GM15510 (cell line): ENCODE measurements around the gene ICAM5.

Experiments used
- POLR2A ChIP-seq: IDR thresholded peaks from 3 replicates; pipeline ENCODE4 v1.6.1; 2011; ENCODE audit warnings: borderline replicate concordance; ENCODE audit not compliant: insufficient read length; ENCODE audit errors: extremely low read depth

ICAM5 gene

DNA sequence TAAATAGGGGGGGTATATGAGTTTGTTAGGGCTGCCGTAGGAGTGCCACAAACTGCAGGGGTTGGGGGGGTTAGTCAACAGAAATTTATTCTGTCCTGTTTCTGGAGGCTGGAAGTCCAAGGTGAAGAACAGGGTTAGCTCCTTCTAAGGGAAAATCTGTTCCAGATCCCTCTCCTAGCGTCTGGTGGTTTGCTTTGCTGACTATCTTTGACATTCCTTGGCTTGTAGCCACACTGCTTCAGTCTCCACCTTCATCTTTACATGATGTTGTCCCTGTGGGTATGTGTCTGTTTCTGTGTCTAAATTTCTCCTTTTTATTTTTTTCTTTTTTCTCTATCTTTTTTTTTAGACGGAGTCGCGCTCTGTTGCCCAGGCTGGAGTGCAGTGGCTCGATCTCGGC is 27.0 kb upstream of the ICAM5 start:
- no peak for TF ChIP-seq POLR2A

DNA sequence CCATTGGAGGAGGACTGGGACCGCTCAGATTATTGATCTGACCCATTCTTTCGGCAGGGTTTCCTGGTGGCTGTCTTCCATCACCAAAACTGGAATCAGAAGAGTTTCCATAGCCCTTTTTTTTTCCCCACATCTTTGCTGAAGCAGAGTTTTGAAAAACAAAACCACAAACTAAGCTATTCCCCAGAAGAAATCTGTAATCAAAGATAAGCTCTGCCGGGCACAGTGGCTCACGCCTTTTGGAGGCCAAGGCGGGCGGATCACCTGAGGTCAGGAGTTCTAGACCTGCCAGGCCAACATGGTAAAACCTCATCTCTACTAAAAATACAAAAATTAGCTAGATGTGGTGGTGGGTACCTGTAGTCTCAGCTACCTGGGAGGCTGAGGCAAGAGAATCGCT is 23.0 kb upstream of the ICAM5 start:
- no peak for TF ChIP-seq POLR2A

DNA sequence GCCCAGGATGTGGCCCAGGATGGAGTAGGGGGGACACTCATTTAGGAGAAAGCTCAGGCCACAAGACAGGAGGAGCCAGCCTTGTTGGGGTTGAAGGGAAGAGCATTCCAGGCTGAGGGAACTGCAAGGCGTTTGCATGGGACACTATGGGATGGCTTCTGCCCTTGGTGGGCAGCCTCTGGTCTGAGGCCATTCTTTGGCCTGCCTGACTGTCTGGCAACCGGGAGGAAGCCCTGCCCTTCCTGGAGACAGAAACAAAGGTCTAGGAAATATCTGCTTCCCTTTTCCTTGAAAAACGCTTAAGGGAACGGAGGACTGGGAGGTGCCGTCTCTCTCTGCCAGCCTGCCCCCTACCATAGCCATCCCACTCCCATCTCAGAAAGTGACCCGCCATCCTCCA is 21.7 kb upstream of the ICAM5 start:
- TF ChIP-seq POLR2A = no peak

DNA sequence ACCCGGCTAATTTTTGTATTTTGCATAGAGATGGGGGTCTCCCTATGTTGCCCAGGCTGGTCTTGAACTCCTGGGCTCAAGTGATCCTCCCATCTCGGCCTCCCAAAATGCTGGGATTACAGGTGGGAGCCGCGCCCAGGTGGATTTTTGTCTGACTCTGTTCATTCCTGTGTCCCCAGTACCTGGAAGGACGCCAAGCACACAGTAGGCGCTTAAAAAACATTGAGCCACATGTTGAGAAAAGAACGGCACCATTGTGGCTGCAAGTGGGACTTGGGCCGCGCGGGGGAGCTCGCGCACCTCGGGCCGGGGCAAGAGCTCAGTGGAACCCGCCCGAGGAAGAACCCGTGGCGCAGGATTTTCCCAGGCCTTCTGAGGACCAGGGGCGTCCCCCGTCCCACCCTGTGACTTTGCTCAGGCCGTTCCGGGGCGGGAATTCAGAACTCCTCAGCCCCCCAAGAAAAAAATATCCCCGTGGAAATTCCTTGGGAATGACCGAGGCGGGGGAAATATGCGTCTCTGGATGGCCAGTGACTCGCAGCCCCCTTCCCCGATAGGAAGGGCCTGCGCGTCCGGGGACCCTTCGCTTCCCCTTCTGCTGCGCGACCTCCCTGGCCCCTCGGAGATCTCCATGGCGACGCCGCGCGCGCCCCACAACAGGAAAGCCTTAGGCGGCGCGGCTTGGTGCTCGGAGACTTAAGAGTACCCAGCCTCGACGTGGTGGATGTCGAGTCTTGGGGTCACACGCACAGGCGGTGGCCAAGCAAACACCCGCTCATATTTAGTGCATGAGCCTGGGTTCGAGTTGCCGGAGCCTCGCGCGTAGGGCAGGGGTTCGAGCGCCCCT is 20.2 kb upstream of the ICAM5 start:
- TF ChIP-seq POLR2A = no peak

DNA sequence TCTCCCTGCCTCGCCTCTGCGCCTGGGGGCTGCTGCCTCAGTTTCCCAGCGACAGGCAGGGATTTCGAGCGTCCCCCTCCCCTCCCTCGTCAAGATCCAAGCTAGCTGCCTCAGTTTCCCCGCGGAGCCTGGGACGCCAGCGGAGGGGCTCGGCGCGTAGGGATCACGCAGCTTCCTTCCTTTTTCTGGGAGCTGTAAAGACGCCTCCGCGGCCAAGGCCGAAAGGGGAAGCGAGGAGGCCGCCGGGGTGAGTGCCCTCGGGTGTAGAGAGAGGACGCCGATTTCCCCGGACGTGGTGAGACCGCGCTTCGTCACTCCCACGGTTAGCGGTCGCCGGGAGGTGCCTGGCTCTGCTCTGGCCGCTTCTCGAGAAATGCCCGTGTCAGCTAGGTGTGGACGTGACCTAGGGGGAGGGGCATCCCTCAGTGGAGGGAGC is 19.6 kb upstream of the ICAM5 start:
- TF ChIP-seq POLR2A = no peak

DNA sequence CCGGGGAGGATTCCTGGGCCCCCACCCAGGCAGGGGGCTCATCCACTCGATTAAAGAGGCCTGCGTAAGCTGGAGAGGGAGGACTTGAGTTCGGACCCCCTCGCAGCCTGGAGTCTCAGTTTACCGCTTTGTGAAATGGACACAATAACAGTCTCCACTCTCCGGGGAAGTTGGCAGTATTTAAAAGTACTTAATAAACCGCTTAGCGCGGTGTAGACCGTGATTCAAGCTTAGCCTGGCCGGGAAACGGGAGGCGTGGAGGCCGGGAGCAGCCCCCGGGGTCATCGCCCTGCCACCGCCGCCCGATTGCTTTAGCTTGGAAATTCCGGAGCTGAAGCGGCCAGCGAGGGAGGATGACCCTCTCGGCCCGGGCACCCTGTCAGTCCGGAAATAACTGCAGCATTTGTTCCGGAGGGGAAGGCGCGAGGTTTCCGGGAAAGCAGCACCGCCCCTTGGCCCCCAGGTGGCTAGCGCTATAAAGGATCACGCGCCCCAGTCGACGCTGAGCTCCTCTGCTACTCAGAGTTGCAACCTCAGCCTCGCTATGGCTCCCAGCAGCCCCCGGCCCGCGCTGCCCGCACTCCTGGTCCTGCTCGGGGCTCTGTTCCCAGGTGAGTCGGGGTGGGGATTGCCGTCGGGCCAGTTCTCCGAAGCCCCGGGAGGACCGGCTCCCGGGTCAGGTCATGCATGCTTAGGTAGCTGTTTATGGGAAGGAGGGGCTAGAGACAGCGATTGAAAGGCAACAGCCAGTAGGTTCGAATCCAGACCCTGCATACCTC is 18.9 kb upstream of the ICAM5 start, which contains the start of gene ICAM1:
Gene ICAM1, plus strand, starts transcription at position 505 of the 779 bp plus-strand sequence. Its CDS starts 40 bp downstream, at position 545.
- peak; percentile 99 for TF ChIP-seq POLR2A

DNA sequence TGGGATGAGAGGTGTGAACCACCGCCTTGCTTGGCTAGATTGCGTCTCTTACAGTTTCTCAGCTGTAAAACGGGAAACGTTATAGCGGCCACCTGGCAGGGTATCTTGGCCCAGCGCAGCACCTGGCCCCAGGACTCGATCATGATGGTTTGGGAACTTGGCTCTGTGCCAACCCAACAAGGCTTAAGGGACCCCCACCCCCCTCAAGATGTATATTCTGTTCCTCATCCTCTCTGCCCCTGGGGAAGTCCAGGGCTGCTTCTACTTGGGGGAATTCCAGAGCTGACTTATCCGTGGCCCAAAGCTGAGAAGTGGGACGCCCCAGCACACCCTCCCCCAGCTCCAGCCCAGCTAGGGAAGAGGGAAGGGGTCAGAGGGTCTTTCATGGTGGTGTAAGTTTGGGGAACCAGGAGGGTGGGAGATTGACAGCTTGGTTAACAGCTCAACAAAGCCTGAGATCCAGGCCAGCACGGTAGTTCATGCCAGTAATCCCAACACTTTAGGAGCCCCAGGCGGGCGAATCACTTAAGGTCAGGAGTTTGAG is 18.1 kb upstream of the ICAM5 start:
- TF ChIP-seq POLR2A = no peak

DNA sequence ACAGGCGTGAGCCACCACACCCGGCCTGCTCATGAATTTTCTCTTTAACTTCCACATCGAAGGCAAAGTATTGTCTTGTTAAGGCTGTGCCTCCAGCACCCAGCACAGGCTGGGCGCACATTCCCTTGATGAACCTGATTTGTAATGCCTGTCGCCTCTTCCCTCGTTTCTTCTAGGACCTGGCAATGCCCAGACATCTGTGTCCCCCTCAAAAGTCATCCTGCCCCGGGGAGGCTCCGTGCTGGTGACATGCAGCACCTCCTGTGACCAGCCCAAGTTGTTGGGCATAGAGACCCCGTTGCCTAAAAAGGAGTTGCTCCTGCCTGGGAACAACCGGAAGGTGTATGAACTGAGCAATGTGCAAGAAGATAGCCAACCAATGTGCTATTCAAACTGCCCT is 15.2 kb upstream of the ICAM5 start:
- TF ChIP-seq POLR2A = no peak

DNA sequence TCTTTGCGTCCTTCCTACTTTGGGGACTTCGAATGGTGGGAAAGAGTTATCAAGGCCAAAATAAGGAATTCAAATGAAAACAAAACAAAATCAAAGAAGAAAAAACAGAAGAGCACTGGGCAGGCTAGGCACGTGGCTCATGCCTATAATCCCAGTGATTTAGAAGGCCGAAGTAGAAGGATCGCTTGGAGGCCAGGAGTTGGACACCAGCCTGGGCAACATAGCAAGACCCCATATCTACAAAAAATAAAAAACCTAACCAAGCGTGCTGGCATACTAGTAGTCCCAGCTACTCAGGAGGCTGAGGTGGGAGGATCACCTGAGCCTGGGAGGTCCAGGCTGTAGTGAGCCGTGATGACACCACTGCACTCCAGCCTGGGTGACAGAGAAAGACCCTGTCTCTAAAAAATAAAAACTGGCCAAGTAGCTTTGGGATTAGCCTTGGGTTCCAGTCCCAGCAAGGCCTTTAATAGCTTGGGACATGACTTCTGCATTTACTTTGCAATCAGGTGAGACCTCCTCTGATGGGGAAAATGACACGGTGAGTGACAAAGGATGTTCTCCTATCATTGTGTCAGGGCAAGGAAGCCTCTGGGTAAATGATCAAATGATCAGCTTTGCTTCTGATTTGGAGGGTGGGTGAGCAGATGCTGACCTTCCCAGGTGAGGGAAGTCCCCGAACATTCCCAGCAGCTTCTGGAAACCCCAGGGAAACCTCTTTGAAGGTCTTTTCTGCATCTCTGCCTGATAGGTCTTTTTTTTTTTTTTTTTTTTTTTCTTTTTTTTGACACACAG is 11.8 kb upstream of the ICAM5 start:
- no peak for TF ChIP-seq POLR2A

DNA sequence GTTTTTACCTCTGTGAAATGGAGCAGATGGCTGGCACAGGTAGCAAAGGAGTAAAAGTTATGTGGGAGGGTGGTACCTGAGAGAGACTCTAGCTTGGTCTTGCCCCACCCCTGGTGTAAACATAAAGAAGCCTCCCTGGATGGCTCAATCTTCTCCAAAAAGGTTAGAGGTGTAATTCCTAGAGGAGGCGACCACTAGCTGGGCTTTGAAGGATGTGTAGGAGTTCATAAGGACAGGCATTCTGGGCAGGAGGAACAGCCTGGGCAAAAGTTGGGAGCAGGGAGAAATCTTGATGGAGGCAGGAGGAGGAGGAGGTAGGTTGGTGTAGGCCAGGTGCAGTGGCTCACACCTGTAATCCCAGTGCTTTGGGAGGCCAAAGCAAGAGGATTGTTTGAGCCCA is 10.8 kb upstream of the ICAM5 start:
- no peak for TF ChIP-seq POLR2A

DNA sequence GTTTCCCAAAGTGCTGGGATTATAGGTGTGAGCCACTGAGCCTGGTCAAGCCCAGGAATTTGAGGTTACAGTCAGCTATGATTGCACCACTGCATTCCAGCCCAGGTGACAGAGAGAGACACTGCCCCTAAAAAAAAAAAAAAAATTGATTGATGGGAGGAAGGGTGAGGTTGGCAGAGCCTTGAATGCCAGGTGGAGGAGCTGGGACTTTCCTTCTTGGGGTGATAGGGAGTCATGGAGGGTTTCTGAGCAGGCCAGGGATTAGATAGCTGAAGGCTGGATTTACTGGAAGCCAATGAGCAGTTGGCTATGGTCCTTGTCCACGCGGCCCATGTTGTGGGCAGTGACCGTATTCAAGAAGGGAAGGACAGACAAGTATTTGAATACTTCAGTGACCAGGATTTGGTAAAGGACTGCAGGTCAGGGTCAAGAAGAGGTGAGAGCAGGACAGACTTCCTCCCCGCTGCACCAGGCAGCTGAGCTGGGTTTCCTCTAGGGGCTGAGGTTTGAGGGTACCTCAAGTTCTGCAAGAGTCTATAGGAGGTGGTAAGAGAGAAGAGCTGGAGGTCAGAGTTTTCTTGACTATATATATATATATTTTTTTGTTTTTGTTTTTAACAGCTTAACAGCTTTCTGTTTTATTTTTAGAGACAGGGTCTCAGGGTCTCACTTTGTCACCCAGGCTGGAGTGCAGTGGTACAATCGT is 9.9 kb upstream of the ICAM5 start:
- no peak for TF ChIP-seq POLR2A

DNA sequence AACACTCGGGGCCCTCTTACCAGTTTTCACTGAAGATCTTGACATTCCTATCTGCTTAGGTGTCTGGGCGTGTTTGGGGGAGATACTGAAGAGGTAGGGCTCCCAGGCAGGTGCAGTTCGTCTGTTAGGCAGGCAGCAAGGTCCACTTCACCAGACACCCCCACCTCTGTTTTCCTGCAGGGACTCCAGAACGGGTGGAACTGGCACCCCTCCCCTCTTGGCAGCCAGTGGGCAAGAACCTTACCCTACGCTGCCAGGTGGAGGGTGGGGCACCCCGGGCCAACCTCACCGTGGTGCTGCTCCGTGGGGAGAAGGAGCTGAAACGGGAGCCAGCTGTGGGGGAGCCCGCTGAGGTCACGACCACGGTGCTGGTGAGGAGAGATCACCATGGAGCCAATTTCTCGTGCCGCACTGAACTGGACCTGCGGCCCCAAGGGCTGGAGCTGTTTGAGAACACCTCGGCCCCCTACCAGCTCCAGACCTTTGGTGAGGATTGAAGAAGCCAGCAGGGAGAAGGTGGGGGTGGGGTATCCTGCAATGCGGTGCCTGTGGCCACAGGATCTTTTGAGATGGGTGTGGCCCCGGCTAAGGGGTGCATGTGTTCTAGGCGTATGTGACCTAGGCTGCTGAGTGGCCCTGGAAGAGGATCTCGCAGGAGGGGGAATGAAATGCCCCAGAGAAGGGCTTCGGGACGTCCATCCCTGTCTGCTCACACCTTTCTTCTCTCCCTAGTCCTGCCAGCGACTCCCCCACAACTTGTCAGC is 6.3 kb upstream of the ICAM5 start:
- no peak for TF ChIP-seq POLR2A
